OCI-LY7 (cell line): Measurements from ENCODE around the gene C5orf15. TPM values are rescaled to one million over a fixed set of nuclear protein-coding genes. Genes with fewer than 3 reads are reported as not detected.
A peak's percentile ranks its signal among the peaks of the same experiment; 100 is the strongest.

Experiments used
- BruUV-seq: library from RNA; stranded (reverse); fragments of 400-500 nt; replicated peaks from 2 replicates; lab custom pipeline; 2021; lab: Mats Ljungman, UMichigan
- CTCF ChIA-PET: fragments of 300-600 bp; sonication (Branson Sonifier 250); formaldehyde crosslinking; loops from one replicate; lab custom pipeline; 2022; ENCODE audit warnings: antibody characterized with exemption; ENCODE audit not compliant: unreplicated experiment; lab: Charles Lee
- POLR2A ChIA-PET: fragments of 300-600 bp; sonication (Branson Sonifier 250); formaldehyde crosslinking; loops from one replicate; lab custom pipeline; 2022; ENCODE audit warnings: antibody characterized with exemption; lab: Charles Lee
- DNase-seq: peaks from one replicate; pipeline ENCODE4 v3.0.0-alpha.2; 2015; ENCODE audit warnings: low spot score
- H2AFZ ChIP-seq: fragments of 200-600 bp; sonication (generic), shearing (Covaris generic); 2 replicates; pipeline ENCODE4 v1.6.1; 2014; ENCODE audit warnings: mild to moderate bottlenecking, antibody characterized with exemption, low read length, moderate library complexity
- H3K27ac ChIP-seq: fragments of 200-600 bp; sonication (generic); 2 replicates; pipeline ENCODE4 v1.5.1; 2014; ENCODE audit warnings: mixed run types, low read depth, mild to moderate bottlenecking, moderate library complexity, low read length, inconsistent platforms; ENCODE audit not compliant: poor library complexity, severe bottlenecking
- H3K36me3 ChIP-seq: fragments of 200-600 bp; sonication (generic); 2 replicates; pipeline ENCODE4 v1.6.1; 2014; ENCODE audit warnings: mild to moderate bottlenecking, antibody characterized with exemption, low read length, moderate library complexity, mixed read lengths; ENCODE audit not compliant: insufficient read depth
- H3K4me1 ChIP-seq: fragments of 200-600 bp; sonication (generic); 2 replicates; pipeline ENCODE4 v1.5.1; 2014; ENCODE audit warnings: mild to moderate bottlenecking, low read length; ENCODE audit not compliant: insufficient read depth, poor library complexity, severe bottlenecking
- H3K4me2 ChIP-seq: fragments of 200-600 bp; sonication (generic); 2 replicates; pipeline ENCODE4 v1.6.1; 2014; ENCODE audit warnings: mild to moderate bottlenecking, low read length
- H3K4me3 ChIP-seq: fragments of 200-600 bp; sonication (generic); 2 replicates; pipeline ENCODE4 v1.5.1; 2014; ENCODE audit warnings: mild to moderate bottlenecking, low read depth, low read length; ENCODE audit not compliant: poor library complexity, severe bottlenecking
- H3K79me2 ChIP-seq: fragments of 200-600 bp; sonication (generic); 2 replicates; pipeline ENCODE4 v1.6.1; 2016; ENCODE audit warnings: low read depth, mild to moderate bottlenecking, low read length, moderate library complexity, mixed read lengths; ENCODE audit not compliant: insufficient read depth
- H3K9me2 ChIP-seq: fragments of 200-600 bp; sonication (generic); 2 replicates; pipeline ENCODE4 v1.6.1; 2016; ENCODE audit warnings: mild to moderate bottlenecking, low read length, mixed read lengths; ENCODE audit not compliant: insufficient read depth
- H3K9me3 ChIP-seq: fragments of 200-600 bp; sonication (generic); 2 replicates; pipeline ENCODE4 v1.6.1; 2014; ENCODE audit warnings: mild to moderate bottlenecking, mixed run types, low read length, mixed read lengths
- H4K20me1 ChIP-seq: fragments of 200-600 bp; sonication (generic); 2 replicates; pipeline ENCODE4 v1.6.1; 2014; ENCODE audit warnings: mild to moderate bottlenecking, antibody characterized with exemption, low read length, moderate library complexity, mixed read lengths; ENCODE audit not compliant: insufficient read depth
- CTCF ChIP-seq: fragments of 200-600 bp; sonication (generic); conservative IDR thresholded peaks from 2 replicates; pipeline ENCODE4 v1.5.1; 2014; ENCODE audit warnings: mild to moderate bottlenecking, antibody characterized with exemption, low read length, moderate library complexity, mixed read lengths
- EZH2phosphoT487 ChIP-seq: fragments of 200-600 bp; sonication (generic); IDR thresholded peaks from 2 replicates; pipeline ENCODE4 v1.6.1; 2018; ENCODE audit warnings: low read depth, borderline replicate concordance, mild to moderate bottlenecking, mixed run types, antibody characterized with exemption, low read length, moderate library complexity, mixed read lengths
- intact Hi-C: fragments of 100-400 bp; cut with micrococcal nuclease; formaldehyde crosslinking; loops from one replicate; pipeline ENCODE4 v1.10.0; 2022; ENCODE audit not compliant: unreplicated experiment
- total RNA-seq, 2 experiments: library from RNA; depleted of rRNA in 1 of 2; stranded (reverse); fragments of >200 nt in 1 of 2; shearing (Covaris generic) in 1 of 2; gene quantifications; 2 replicates each; pipeline ENCODE4 v1.2.3, GENCODE V29; 2014 to 2022

Gene C5orf15
- total RNA-seq, 2 experiments from 2014 or later = 32.2 to 46.4 TPM

GRCh38 chr5:133930061-133930812 lies 38.2 kb downstream of the C5orf15 start:
- H3K4me3 ChIP-seq = no peak overlapping the region
- intact Hi-C loops = loop anchor here (10.0 kb wide), 1 partner anchor 1435 kb away; the partner anchor contains the start of gene IRF1
- H3K4me2 ChIP-seq = peak overlapping the region; percentile 23

GRCh38 chr5:133928587-133929393 lies 39.6 kb downstream of the C5orf15 start:
- H3K4me1 ChIP-seq = peaks cover 98% of the 10 kb centered on the region
- CTCF ChIA-PET = no interaction called here
- no peaks in the 10 kb centered on the region for H4K20me1 ChIP-seq
- peak overlapping the region; percentile 68; the same call in 1 of the 2 replicates for H2AFZ ChIP-seq
- POLR2A ChIA-PET = interaction anchor here (0.7 to 0.8 kb wide), 4 partner anchors 10 to 267 kb away, joined by 3 to 5 read pairs (median 4); no protein-coding TSS in a partner anchor
- no TSS peak for BruUV-seq
- DNase-seq = peak; percentile 47
- no peaks in the 10 kb centered on the region for H3K79me2 ChIP-seq
- intact Hi-C loops = no loop called here
- peak overlapping the region; percentile 8 for H3K4me3 ChIP-seq
- no peaks in the 10 kb centered on the region for H3K9me3 ChIP-seq
- H3K9me2 ChIP-seq = no peaks in the 10 kb centered on the region
- H3K27ac ChIP-seq = peak overlapping the region; percentile 59
- H3K36me3 ChIP-seq = no peaks in the 10 kb centered on the region
- H3K4me2 ChIP-seq = peak overlapping the region; percentile 40
- TF ChIP-seq CTCF (no peak), EZH2phosphoT487 (no peak)

More at GRCh38 chr5:133930061-133930812, 38.2 kb downstream of the C5orf15 start:
- Histone ChIP-seq H3K9me2 (no peaks in the 10 kb centered on the region), H3K27ac (peak overlapping the region; percentile 59), H3K9me3 (no peaks in the 10 kb centered on the region), H3K4me1 (peaks cover 98% of the 10 kb centered on the region), H3K36me3 (no peaks in the 10 kb centered on the region), H4K20me1 (no peaks in the 10 kb centered on the region), H3K79me2 (no peaks in the 10 kb centered on the region), H2AFZ (peak overlapping the region; percentile 56)
- ChIA-PET CTCF (no interaction called here), POLR2A (interaction anchor here (0.7 to 1.6 kb wide), 4 partner anchors 9 to 1072 kb away, joined by 3 to 7 read pairs (median 5); no protein-coding TSS in a partner anchor)
- TF ChIP-seq EZH2phosphoT487 = no peak
- TF ChIP-seq CTCF = no peak
- BruUV-seq = no TSS peak
- no peak for DNase-seq
